Measurements from ENCODE around the gene ACACB. TPM values are rescaled to one million over a fixed set of nuclear protein-coding genes. Genes with fewer than 3 reads are reported as not detected.

ACACB gene
- total RNA-seq, 1 experiment from 2014 or later, result 21.7 TPM

DNA sequence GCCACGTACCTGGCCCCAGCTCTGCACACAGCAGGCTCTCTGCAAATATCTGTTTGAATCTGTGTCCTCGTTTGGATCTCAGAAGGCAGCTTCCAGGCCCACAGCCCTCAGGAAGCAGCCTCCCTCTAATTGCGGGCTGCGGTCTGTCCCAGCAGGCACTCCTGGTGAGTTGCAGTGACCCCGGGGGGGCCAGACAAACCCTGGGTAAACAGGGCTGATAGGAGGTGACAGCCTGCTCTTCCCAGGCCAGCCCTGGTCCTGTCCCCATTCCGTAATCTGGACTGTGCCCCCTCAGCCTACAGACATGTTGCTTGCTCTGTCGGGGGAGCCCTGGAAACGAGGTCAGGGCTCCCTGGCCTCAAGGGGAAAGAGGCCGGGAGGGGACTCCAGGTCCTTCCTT is 190.7 kb downstream of the ACACB start:
- CTCF ChIA-PET, result interaction anchor here (0.6 kb wide), 1 partner anchor 78 kb away, joined by 3 read pairs; no protein-coding TSS in a partner anchor
- POLR2A ChIA-PET (ENCODE audit: unreplicated experiment), result no interaction called here
- Histone ChIP-seq H3K36me3 (ENCODE audit: low read depth, low read length) (no peaks in the 10 kb centered on the region), H3K9me3 (ENCODE audit: low read length) (no peaks in the 10 kb centered on the region), H3K79me2 (ENCODE audit: low read length) (no peaks in the 10 kb centered on the region), H3F3A (ENCODE audit: low read length, unreplicated experiment) (no peaks in the 10 kb centered on the region), H3K4me1 (ENCODE audit: insufficient read depth, low read length) (peaks cover 4% of the 10 kb centered on the region; the same call in 1 of the 2 replicates), H3K9me2 (replicated peaks; ENCODE audit: low read length) (no peaks in the 10 kb centered on the region), H2AFZ (ENCODE audit: low read length) (no peak overlapping the region), H3K27ac (ENCODE audit: low read length) (no peak overlapping the region), H3K4me2 (ENCODE audit: low read length) (no peak overlapping the region), H4K20me1 (ENCODE audit: low read length) (no peaks in the 10 kb centered on the region), H3K27me3 (ENCODE audit: low read length) (peaks cover 87% of the 10 kb centered on the region), H3K4me3 (ENCODE audit: low read length) (no peak overlapping the region), H3K9ac (ENCODE audit: low read length) (no peak overlapping the region)
- BruUV-seq (replicated peaks), result no TSS peak
- ATAC-seq (no peak), DNase-seq (no peak)
- no peak for TF ChIP-seq EZH2phosphoT487 (IDR thresholded peaks at IDR 0.05; ENCODE audit: borderline replicate concordance, low read length)
- TF ChIP-seq, protein P1, sequence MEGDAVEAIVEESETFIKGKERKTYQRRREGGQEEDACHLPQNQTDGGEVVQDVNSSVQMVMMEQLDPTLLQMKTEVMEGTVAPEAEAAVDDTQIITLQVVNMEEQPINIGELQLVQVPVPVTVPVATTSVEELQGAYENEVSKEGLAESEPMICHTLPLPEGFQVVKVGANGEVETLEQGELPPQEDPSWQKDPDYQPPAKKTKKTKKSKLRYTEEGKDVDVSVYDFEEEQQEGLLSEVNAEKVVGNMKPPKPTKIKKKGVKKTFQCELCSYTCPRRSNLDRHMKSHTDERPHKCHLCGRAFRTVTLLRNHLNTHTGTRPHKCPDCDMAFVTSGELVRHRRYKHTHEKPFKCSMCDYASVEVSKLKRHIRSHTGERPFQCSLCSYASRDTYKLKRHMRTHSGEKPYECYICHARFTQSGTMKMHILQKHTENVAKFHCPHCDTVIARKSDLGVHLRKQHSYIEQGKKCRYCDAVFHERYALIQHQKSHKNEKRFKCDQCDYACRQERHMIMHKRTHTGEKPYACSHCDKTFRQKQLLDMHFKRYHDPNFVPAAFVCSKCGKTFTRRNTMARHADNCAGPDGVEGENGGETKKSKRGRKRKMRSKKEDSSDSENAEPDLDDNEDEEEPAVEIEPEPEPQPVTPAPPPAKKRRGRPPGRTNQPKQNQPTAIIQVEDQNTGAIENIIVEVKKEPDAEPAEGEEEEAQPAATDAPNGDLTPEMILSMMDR (conservative IDR thresholded peaks at IDR 0.05; ENCODE audit: low read depth, low read length), result no peak
- no peak for TF ChIP-seq EZH2 (IDR thresholded peaks at IDR 0.05; ENCODE audit: low read length, unreplicated experiment)
- intact Hi-C loops (cut with micrococcal nuclease), result no loop called here

DNA sequence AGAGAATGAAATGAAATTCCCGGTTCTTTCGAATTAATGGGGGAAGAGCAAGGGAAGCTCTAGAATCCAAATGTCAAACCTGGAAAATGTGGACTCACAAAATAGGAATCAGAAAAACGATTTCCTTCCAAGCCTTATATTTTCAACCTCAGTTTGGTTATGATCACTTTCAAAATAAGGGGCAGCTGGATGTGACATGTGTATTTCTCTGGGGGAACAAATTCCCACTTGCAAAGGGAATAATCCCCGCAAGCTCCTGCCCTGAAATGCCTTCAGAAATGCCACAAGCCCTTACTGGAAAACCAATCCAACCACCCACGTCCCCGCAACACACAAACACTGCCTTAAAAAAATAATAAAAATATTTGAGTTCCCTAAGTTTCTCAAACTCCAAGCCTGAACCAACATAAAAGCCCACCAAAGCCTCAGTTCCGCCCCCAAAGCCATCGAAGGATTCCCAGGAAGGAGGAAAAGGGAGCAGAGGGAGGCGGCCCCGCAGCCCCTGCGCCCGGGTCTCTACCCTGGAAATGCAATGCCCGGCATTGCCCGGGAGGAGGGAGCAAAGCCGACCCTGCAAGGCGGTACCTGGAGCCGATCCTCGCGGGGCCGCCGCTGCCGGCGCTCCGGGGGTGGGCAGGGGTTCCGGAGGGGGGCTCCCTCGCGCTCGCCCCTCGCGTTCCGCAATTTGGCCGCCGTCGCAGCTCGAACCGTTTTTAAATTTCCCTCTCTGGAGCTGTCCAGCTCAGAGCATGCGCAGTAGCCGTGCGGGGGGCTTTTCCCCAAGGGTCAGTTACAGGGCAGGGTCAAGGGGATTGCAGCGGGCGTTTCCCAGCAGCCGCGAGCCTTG is 192.4 kb downstream of the ACACB start, which contains the start of gene FOXN4:
TSS of gene FOXN4 (minus strand) at position 751 of the 847 bp plus-strand sequence. CDS start 963 bp downstream, outside the sequence.
- H2AFZ ChIP-seq (ENCODE audit: low read length), result 0 out of 2 replicates have a peak within 1 kb of the TSS, but pooled peaks have one; percentile 28

More for the DNA sequence above, 192.4 kb downstream of the ACACB start, which contains the start of gene FOXN4:
- Histone ChIP-seq H4K20me1 (ENCODE audit: low read length) (no peaks in the 10 kb centered on the region), H3K9ac (ENCODE audit: low read length) (no peak within 1 kb of the TSS), H3K36me3 (ENCODE audit: low read depth, low read length) (no peaks in the 10 kb centered on the region), H3K4me1 (ENCODE audit: insufficient read depth, low read length) (peaks cover 4% of the 10 kb centered on the region; the same call in 1 of the 2 replicates), H3K4me3 (ENCODE audit: low read length) (peak within 1 kb of the TSS; percentile 48), H3K9me3 (ENCODE audit: low read length) (no peaks in the 10 kb centered on the region), H3K9me2 (replicated peaks; ENCODE audit: low read length) (no peaks in the 10 kb centered on the region), H3K4me2 (ENCODE audit: low read length) (peak within 1 kb of the TSS; percentile 77), H3K27me3 (ENCODE audit: low read length) (peaks cover 92% of the 10 kb centered on the region), H3K79me2 (ENCODE audit: low read length) (no peaks in the 10 kb centered on the region), H3F3A (ENCODE audit: low read length, unreplicated experiment) (no peaks in the 10 kb centered on the region), H3K27ac (ENCODE audit: low read length) (no peak within 1 kb of the TSS)
- BruUV-seq (replicated peaks), result no TSS peak
- TF ChIP-seq EZH2phosphoT487 (IDR thresholded peaks at IDR 0.05; ENCODE audit: borderline replicate concordance, low read length) (peak; percentile 59; the same call in 1 of the 2 replicates), EZH2 (IDR thresholded peaks at IDR 0.05; ENCODE audit: low read length, unreplicated experiment) (no peak)
- TF ChIP-seq, protein P1 (conservative IDR thresholded peaks at IDR 0.05; ENCODE audit: low read depth, low read length), result no peak
- no peak for ATAC-seq
- CTCF ChIA-PET, result no interaction called here
- intact Hi-C loops (cut with micrococcal nuclease), result no loop called here
- POLR2A ChIA-PET (ENCODE audit: unreplicated experiment), result no interaction called here
- DNase-seq, result no peak
